HG03135 (cell line): ENCODE measurements around the gene HLX.

ENCODE experiments used
- ATAC-seq: cut with Tn5 transposase; IDR thresholded peaks from one replicate; pipeline ENCODE4 v1.9.1; 2021; ENCODE audit warnings: mild to moderate bottlenecking, moderate library complexity; ENCODE audit not compliant: unreplicated experiment

Gene HLX

DNA sequence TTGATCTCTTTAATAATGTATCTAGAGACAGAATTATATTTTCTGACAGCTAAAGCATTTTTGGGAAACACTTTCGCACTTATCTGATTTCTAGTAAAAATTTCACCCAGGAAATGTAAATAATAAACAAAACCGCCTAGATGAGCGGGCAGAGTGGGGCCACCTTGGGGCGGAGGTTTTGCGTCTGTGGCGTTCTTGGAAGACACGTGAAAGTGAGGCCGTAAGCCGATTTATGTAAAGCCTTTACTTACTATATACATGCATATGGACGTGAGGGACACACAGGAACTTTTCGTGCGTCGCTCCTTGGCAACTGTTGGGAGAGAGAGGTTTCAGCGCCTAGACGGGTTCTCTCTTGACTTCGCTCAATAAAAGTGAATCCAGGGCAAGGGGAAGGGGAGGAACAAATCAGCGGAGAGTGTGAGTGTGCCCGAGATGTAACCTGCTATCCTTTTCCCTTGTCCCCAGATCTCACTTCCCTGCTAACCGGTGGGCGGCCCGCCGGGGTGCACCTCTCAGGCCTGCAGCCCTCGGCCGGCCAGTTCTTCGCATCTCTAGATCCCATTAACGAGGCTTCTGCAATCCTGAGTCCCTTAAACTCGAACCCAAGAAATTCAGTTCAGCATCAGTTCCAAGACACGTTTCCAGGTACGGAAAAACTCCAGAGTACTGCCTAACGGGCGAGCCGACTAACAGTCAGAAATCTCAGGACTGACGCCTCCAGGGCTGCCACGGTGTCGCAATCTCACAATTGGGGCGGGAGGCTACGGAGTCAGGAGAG lies 1.7 kb downstream of the HLX start:
- no peak for ATAC-seq

DNA sequence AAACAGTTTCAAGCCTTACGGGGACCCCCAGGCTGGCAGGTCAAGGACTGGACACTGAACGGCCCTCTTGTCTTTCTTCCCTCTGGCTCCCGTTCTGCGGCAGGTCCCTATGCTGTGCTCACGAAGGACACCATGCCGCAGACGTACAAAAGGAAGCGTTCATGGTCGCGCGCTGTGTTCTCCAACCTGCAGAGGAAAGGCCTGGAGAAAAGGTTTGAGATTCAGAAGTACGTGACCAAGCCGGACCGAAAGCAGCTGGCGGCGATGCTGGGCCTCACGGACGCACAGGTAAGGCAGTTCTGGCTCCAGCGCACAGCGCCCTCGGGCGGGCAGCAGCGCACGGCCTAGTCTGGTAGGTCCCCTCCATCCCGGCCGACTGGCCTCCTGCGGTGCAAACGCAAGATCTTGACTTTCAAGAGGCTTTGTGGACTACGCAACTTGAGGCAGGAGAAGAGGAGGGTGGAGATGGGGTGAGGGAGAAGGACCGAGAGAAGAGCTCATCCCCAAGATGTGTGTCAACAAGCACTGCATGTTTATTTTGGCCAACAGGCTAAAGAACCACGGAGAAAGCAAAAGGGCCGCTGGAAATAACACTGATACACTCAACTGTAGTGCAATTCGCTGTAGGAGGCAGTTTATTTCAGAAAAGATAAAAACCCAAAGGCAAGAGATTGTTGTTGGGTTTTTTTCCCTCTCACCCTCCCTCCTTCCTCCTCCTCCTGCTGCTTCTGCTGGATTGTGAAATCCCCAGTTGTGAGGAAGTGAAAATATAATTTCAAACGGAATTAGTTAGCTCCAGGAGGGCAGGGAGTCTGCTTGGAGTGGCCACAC lies 3.0 kb downstream of the HLX start:
- no peak for ATAC-seq

DNA sequence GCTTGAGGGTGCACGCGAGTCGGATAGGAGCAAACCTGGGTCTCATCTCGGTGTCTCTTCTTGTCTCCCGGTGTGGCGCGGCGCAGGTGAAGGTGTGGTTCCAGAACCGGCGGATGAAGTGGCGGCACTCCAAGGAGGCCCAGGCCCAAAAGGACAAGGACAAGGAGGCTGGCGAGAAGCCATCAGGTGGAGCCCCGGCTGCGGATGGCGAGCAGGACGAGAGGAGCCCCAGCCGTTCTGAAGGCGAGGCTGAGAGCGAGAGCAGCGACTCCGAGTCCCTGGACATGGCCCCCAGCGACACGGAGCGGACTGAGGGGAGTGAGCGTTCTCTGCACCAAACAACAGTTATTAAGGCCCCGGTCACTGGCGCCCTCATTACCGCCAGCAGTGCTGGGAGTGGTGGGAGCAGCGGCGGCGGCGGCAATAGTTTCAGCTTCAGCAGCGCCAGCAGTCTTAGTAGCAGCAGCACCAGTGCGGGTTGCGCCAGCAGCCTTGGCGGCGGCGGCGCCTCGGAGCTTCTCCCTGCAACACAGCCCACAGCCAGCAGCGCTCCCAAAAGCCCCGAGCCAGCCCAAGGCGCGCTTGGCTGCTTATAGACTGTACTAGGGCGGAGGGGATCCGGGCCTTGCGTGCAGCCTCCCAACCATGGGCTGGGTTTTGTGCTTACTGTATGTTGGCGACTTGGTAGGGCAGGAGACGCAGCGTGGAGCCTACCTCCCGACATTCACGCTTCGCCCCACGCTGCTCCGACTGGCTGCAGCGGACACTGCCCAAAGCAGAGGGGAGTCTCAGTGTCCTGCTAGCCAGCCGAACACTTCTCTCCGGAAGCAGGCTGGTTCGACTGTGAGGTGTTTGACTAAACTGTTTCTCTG lies 5.1 kb downstream of the HLX start:
- ATAC-seq, result no peak

DNA sequence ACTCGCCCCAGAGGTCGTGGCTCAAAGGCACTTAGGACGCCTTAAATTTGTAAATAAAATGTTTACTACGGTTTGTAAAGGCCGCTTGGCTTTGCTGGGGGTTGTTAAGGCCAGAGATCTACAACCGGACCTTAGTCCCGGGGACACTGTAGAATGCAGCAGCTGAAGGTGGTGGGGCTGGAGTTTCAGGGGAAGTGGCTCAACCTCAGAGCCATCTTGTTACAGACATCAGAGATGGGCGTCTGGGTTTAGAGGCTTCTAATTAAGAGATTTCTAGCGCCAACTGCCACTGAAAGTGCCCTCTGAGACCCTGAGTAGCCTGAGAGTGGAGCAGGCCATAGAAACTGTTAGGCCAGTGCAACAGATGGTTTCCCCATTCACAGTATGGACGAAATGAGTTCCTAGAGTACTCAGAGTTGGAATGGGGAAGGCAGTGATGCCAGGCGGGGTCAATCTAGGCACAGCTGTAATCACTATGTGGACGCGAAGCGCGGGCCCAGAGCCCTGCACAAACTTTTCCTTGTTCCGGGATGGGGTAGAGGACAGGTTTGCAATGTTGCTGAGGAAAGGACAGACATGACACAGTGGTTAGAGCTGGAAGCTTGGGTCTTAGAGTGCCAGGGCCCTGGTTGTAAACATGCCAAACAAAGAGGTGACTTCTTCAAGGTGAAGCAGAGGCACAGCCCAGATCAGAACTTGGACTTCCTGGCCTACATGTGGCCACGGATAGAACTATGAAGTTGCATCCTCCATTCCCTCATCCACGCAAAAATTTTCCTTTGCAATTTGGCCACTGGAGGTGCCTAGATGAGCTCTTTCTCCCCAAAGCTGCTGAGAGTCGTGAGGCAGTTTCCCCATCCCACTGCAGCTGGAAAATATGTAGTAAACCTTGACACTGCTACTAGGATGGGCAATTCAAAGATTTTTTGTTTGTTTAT lies 6.0 kb downstream of the HLX start:
- no peak for ATAC-seq

DNA sequence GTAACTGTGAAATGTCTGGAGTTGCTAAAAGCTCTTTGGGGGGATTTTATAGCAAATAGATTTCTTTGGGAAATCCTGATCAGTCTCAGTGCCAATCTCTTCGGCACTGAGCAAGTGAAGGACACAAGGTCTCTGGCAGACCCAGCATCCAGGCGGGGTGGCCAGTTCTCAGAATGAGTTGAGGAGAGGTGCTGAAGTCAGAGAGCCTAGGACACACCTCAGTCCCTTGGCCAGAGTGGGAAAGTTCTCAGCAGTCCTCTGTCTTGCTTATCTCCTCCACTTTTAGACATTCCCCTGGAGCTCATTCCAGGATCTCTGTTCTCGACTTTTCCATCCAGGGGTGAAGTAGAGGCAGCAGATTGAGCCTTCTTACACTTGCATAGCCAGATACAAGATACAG lies 6.7 kb downstream of the HLX start:
- no peak for ATAC-seq

DNA sequence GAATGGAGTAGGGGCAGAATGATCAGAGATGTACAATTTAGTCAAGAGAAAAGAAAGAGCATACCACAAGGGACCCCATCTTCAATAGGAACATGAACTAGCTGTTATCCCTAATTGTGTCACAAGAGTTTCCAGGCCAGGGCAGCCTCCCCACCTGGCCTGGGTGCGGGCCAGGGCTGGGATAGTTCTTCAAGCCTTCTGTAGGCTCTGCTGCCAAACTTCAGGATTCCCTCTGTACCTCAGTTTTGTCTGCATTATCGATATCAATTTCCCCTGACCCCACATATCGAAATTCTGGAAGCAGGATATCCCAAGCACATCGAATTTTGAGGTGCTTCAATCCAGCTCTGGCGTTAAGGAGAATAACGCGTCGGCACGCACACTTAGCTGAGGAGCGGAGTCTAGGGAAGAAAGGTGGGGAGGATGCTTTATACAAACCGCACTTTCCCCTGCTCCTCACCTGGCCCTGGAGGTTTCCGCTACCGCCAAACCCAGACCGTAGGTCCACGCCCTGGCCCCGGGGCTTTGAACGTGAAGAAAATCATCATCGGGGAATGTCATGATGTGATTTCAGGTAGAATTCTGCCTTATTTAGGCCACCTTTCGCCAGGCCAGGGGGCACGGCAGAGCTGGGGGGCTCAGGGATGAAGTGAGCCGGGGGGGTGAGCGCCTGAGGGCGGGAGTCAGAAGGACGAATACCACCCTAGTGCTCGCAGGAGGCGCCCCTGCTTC lies 7.4 kb downstream of the HLX start:
- no peak for ATAC-seq

DNA sequence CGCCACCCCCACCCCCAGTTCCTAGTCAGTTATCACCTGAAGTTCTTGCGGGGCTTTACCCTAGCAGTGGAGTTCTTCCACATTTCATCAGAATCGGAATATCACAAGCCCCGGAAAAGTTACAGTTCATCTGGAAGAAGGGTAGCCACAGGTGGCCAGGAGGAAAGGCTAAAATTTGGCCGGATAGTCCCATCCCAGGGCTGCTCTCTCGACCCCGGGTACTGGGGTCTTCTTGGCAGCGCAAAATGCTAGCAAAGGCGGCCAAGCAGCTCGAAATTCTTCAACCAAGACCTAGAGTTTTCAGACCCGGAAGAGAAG lies 7.9 kb downstream of the HLX start:
- ATAC-seq, result no peak

DNA sequence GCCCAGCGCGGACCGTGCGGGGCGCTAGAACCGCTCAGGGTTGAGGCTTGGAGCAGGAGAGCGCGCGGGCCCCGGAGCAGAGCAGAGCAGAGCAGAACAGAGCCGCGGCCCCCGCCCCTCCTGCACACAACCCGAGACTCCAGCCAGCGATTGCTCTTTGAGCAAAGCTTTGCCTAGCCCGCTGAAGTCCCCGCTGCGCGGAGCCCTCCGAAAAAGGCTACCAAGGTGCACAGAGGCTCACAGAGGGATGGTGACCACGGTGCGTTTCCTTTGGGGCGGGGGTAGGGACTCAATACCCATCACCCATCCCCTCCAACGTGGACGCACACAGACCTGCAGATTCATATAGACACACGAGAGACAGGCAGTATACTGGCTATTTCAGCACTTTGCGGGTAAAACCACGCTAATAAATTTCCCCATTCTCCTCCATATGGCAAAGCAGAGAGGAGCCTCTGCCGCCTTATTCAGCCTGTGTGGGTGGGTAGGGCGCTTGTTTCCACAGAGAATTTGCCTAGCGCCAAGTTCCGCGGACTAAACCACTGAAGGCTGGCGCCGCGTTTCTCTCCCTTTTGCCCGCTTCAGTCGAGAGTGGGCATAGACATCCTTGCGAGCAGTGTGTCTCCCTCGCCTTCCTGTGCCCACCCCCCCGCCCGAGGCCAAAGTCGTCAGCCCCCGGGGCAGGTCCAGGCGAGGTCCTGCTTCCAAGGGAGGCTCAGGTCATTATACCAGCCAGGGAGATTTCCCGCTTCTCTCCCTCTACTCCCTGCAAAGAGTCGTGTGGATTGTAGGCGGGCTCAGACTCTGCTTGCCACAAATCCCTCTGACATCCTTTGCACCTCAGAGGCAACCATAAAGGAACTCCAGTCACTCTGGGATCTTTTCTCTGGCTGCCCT lies 8.5 kb downstream of the HLX start:
- ATAC-seq, result no peak

DNA sequence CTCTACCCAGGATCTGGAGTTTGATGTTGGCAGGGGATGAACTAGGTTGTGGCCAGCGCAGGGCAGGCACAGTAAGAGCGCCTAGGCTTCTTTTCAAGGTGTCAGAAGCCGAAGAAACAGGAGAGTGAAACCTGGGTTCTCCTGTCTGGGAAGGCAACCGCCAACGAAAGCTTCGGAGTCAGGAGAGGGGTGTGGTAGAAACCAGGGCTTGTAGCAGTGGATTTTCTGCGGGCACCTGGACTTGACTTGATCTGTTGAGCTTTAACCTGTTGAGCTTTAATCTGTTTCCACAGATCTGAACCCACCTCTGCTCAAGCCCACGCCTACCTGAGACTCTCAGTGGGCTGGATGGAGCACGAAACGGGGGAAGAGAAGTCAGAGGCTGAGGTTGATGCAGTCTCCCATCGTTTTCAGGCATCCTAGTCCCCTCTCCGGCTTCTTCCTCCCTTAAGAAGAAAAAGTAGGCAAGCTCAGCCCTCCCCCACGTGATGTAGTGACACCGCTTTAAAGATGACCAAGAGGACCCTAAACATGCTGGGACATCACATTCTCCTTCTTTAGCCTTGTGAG lies 9.3 kb downstream of the HLX start:
- no peak for ATAC-seq

DNA sequence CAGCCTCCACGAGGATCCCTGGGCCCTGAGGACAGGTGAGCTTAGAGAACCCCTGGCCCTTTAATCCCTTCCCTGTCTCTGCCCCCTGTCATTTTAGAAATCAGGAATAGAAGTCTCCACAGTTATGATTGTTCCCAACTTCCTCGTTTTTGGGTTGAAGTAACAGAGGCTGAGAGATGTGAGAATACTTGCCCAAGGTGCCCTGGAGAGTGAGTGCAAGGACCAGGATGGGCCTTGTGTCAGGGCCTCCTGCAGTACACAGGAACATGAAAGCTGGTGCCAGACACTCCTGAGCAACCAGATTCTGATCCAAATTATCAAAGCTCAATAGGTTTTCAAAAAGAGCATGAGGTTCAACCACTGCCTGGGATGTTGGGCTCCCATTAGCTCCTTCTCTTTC lies 10.1 kb downstream of the HLX start:
- no peak for ATAC-seq

DNA sequence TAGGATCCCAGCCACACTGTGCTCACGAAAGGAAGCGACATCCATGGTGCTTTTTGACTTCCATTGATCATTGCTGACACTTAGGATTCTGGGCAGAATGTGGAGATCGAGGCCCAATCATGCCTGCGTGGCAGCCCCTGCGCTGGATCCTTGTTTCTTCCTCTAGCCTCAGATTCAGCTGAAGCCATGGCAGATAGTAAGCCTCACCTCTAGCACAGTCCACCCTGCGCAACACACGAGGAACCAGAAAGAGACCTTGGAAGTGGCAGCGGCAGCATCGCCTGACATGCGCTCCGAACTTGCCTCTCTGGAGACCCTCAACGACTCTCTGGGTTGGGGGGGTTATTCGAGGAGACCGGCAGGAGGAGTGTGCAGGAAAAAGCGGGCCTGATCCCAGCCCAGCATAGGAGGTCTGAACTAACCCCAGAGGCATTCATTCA lies 10.6 kb downstream of the HLX start:
- ATAC-seq, result no peak

DNA sequence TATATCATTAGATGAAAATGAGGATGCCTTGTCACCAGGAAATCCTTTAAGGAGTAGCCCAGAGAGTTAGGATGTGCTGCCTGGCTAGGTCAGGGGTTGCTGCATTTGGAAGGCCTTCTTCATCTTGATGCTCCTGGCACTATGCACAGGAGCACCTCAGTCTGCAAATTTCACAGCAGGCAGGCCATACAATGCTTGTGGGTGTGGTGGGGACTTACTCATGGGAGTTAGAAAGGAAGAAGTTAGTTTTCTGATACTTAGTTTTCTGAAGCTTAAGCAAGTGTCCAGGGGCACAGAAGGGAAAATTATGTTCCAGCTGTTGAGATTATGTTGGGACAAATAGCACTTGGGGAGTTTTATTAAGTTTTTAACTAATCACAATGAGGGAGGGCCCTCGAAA lies 11.4 kb downstream of the HLX start:
- ATAC-seq, result no peak

DNA sequence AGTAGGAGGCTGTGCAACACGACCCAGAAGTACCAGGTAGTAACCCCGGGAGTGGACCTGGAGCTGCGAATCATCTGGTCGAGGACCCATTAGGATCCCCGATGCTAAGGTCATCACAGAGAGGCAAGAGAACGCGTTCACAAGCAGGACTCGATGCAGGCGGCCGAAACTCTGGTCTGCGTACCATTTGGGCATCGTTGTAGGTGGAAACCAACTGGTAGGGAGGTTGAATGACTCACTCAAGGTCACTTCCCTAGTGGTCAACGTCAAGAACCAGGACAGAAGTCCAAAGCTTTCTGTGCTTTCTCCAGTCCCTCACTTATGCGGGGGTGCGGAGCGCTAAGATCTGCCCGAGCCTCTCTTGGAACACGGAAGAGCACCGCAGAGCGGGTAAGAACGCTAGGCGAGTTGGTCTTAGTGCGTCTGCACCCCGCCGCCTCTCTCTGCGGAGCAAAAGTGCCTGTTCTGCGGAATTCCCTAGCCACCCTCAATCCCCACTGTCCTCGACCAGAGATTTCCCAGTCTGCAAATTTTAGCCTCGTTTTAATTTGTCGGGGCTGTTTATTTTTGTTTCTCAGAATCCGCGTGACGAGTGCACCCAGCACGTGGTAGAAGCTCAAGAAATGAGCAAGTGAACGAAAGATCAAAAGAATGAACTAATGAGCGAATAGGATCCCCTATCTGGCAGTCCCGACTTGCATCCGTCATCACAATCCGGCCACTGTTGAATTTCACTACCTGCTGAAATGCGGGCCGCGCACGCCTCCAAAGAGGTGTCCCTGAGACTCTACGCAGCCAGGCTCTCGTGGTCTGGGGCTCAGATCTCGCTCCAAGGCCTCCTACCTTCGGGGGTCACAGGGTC lies 12.2 kb downstream of the HLX start:
- ATAC-seq, result no peak

DNA sequence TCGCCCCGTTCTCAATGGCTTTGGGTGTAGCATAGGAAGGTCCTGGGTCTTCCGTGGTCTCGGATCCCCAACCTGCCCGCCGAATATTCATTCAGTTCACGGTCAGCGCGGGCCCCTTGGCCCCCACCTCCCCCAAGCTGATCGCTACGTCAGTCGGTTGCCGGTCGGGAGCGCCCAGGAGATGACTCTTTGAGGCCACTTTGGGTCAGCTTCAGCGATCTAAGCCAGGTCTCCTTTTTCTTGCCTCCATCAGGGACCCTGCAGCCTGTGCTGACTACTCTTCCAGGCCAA lies 12.8 kb downstream of the HLX start:
- no peak for ATAC-seq

DNA sequence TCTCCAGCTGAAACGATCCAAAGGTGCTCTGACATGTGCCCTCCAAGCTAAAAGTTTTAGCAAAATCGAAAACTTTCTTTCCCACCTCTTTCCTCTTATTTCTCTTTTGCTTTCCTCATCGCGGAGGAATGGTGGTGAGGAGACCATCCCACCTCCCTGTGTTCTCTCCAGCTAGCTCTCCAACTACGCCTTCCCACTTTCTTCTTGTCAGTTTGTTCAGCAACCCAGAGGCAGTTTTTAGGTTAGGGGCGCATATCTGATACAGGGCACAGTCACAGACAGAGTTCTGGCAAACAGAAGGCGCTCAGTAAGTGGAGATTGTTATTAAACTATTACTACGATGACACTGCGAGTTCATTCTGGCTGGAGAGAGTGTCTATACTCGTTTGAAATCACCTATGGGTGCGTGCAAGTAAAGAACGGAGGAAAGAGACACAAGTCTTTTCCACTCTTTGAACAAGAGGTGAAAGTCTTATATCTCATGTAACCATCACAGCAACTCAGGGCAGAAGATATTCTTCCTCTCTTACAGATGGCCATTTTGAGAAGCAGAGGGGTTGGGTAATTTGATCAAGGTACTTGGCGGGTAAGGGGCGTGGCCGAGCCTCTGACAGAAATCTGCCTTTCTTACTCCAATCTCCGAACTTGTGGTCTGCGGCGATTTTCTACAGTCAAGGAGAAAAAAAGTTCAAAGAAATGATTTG lies 13.9 kb downstream of the HLX start:
- ATAC-seq, result no peak

DNA sequence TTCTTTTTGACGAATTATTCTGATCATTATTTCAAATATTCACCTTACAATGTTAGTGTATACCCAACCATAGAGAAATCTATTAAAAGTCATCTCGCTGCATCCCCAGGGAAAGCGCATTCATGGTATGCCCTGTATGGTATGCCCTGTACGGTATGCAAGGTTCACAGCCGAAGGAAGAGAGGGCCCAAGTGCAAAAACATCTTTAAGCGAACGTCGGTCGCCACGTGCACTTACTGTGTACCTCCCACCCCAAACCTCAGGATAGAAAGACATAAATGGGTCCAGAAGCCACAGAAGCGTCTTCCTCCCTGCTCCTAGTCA lies 14.4 kb downstream of the HLX start:
- no peak for ATAC-seq
